A549 (cell line): ENCODE data around the gene GAL3ST3.

Experiments
- CHD2 ChIP-seq: fragments of 150-350 bp; IDR thresholded peaks from 2 replicates; pipeline ENCODE4 v1.6.1; 2014; ENCODE audit warnings: low read length; ENCODE audit not compliant: partially characterized antibody
- EP300 ChIP-seq, 2 experiments: fragments of >200 bp; sonication (Bioruptor Twin); formaldehyde crosslinking; IDR thresholded peaks; 2 replicates in 1 of 2; 3 replicates in 1 of 2; pipeline ENCODE4 v1.6.1; 2016 to 2017
- HDAC2 ChIP-seq: fragments of 200-600 bp; sonication (generic); IDR thresholded peaks from 2 replicates; pipeline ENCODE4 v1.6.1; 2016
- TF ChIP-seq, protein P1 (sequence below): fragments of >200 bp; sonication (Bioruptor Twin); formaldehyde crosslinking; IDR thresholded peaks from 3 replicates; pipeline ENCODE4 v1.5.1; 2016
- TF ChIP-seq, protein P2 (sequence below): IDR thresholded peaks from 2 replicates; pipeline ENCODE4 v1.6.1; 2012

DNA sequence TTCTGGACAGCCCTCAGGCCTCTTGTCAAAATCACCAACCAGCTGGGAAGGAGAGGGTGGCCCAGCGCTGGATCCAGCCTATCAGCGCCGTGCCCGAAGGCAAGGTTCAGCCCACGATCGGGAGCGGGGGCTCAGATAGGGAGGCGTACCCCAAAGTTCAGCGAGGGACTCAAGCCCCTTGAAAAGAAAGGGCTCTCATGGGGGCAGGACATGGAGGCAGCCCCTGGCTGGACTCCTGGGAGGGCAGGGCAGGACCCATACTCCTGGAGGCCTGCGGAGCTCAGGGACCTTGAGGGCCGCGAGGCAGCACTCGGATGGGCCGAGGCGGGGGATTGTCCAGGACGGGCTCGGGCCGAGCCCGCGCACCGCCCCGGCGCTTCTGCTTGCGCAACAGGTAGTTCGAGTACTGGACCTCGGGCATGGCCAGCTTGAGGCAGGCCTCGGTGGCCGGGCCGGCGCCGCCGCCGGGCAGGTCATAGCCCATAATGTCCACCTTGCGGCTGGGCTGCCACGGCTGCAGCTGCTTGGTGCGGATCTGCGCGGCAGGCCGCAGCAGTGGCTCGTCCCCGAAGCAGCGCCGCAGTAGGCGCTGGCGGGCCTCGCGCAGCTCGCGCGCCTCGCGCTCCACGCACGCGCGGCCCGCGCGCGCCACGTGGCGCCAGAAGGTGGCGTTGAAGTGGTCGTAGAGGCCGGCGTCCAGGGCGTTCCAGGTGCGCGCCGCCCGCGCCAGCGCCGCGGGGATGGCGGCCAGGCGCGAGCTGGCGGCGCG is 6.5 kb downstream of the GAL3ST3 start:
- TF ChIP-seq, protein P1, sequence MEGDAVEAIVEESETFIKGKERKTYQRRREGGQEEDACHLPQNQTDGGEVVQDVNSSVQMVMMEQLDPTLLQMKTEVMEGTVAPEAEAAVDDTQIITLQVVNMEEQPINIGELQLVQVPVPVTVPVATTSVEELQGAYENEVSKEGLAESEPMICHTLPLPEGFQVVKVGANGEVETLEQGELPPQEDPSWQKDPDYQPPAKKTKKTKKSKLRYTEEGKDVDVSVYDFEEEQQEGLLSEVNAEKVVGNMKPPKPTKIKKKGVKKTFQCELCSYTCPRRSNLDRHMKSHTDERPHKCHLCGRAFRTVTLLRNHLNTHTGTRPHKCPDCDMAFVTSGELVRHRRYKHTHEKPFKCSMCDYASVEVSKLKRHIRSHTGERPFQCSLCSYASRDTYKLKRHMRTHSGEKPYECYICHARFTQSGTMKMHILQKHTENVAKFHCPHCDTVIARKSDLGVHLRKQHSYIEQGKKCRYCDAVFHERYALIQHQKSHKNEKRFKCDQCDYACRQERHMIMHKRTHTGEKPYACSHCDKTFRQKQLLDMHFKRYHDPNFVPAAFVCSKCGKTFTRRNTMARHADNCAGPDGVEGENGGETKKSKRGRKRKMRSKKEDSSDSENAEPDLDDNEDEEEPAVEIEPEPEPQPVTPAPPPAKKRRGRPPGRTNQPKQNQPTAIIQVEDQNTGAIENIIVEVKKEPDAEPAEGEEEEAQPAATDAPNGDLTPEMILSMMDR: no peak
- TF ChIP-seq EP300 (IDR thresholded peaks at IDR 0.05) (no peak), HDAC2 (no peak), CHD2 (no peak)
- TF ChIP-seq, protein P2, sequence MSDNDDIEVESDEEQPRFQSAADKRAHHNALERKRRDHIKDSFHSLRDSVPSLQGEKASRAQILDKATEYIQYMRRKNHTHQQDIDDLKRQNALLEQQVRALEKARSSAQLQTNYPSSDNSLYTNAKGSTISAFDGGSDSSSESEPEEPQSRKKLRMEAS: no peak
